ENCODE data around the gene HTN3.

- TF ChIP-seq CTCF (IDR thresholded peaks at IDR 0.05; ENCODE audit: low read length), result no peak
- no peak for TF ChIP-seq EZH2 (optimal IDR thresholded peaks at IDR 0.05; ENCODE audit: low read depth, low read length)
Measured at GRCh38 chr4:70023218-70023617, 5.0 kb upstream of the HTN3 start.
